Measurements from ENCODE around the gene GALR3.

GALR3 gene

DNA sequence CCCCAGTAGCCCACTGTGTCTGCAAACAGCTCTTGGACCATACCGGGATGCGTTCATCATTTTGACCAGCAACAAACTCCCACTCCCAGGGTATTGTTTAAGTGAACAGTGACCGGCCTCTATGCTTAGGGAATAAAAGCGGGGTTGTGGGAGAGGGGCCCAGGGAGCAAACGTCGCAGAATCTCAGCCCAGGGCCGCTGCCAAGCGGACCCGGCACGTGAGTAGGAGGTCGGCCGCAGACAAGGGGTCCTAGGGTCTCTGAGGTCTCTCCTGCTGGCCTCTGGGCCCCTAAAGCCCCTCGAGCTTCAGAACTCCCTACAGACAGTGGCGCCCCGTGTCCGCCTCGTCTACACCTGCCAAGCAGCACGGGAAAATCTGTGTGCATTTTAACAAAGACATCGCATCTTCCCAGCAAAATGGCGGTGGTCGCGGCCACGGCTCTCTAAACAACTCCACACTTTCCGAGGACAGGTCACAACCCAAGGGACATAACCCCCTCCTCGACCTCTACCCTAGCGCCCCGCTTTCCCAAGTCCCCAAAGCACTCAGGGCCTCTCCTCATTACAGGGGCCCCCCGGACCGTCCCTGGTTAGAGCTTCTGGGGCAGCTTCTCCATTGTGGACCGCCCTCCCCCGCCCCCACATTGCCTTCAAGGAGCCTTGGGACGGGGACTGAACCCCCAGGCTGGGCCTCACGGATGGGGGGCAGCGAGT lies 19.4 kb upstream of the GALR3 start:
- DNase-seq: no peak

GRCh38 chr22:37804352-37804880 lies 18.8 kb upstream of the GALR3 start:
- no peak for DNase-seq

- no peak for DNase-seq
Measured at GRCh38 chr22:37804881-37805809, 18.0 kb upstream of the GALR3 start.

DNA sequence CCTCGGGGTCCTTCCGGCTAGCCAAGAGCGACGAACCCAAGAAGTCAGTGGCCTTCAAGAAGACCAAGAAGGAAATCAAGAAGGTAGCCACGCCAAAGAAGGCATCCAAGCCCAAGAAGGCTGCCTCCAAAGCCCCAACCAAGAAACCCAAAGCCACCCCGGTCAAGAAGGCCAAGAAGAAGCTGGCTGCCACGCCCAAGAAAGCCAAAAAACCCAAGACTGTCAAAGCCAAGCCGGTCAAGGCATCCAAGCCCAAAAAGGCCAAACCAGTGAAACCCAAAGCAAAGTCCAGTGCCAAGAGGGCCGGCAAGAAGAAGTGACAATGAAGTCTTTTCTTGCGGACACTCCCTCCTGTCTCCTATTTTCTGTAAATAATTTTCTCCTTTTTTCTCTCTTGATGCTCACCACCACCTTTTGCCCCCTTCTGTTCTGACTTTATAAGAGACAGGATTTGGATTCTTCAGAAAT lies 17.3 kb upstream of the GALR3 start:
- no peak for DNase-seq

- no peak for DNase-seq
Measured at GRCh38 chr22:37806409-37807333, 16.5 kb upstream of the GALR3 start.

DNA sequence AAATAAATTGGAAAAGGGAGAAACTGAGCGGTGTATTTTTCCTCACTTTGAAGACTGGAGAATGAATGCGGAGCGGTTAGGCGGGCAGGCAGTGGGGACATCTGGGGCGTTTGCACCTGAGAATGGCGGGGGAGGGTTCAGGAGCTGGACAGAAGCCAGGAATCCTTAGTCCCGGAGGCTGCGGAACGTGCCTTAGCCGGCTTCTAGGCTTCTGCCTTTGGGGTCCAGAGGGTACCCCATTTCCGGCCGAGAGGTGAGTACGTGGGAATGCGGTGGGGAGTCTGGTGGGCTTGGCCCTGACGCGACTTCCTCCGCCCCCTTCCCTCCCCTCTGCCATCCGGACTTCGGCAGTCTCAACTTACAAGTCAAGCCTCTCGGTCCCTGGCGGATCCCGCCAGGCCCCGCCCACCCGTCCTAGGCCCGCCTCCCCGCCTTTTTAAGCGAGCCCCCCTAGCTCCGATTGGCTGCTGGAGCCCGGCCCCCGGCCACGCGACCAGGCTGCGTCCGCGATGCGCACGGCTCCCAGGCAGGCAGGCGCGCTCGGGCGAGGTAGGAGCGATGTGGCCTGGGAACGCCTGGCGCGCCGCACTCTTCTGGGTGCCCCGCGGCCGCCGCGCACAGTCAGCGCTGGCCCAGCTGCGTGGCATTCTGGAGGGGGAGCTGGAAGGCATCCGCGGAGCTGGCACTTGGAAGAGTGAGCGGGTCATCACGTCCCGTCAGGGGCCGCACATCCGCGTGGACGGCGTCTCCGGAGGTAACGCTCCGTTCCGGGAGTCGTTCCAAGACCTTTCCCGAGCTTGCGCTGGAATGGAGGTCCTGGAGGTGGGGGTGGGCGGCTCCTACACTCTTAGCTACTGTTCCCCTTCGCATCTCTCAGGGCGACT lies 15.5 kb upstream of the GALR3 start, which contains the start of gene GCAT:
Gene GCAT (plus strand): TSS at position 525 of the 884 bp plus-strand sequence. CDS start 34 bp downstream, at position 559.
- peak; percentile 59 for DNase-seq

- no peak for DNase-seq
Measured at GRCh38 chr22:37808294-37808657, 14.9 kb upstream of the GALR3 start.

GRCh38 chr22:37809672-37810333 lies 13.4 kb upstream of the GALR3 start:
- DNase-seq: no peak

DNA sequence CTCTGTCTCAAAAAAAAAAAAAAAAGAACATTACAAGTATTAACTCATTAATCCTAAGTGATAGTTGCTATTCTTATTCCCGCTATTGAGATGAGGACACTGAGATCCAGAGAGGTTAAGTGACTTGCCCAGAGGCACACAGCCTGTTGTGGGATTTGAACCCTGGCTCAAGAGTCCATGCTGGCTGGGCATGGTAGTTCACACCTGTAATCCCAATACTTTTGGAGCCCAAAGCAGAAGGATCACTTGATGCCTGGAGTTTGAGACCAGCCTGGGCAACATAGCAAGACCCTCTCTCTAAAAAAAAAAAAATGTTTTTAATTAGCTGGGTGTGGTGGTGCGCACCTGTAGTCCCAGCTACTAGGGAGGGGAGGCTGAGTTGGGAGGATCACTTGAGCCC lies 11.3 kb upstream of the GALR3 start:
- DNase-seq: no peak

DNA sequence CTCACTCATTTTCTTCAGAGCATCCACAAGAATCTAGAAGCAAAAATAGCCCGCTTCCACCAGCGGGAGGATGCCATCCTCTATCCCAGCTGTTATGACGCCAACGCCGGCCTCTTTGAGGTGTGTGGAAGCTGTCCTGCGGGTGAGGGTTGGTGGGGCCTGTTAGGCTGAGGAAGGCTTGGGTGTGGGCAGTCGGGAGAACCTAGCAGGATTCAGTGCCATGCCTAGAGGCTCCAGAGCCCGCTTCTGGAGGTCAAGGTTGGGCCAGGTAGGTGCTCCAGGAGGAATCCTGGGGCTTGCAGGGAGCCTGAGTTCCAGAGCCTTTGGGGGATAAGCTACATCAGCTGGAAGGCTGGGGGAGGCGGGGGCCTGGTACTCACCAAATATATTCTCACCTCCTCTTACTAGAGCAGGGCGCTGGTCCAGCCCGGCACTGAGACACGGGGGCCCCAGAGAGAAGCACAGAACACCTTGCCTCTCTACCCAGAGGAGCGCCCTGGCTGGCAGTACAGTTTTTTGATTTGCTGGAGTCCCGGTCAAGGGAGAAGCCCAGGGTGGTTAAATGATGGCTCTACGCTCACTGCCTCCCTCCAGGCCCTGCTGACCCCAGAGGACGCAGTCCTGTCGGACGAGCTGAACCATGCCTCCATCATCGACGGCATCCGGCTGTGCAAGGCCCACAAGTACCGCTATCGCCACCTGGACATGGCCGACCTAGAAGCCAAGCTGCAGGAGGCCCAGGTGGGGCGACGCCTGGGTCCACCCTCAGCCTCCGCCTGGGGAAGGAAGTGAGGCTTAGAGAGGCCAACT lies 10.1 kb upstream of the GALR3 start:
- no peak for DNase-seq

- no peak for DNase-seq
Measured at GRCh38 chr22:37815593-37815992, 7.6 kb upstream of the GALR3 start.

- DNase-seq: no peak
Measured at GRCh38 chr22:37816543-37817180, 6.5 kb upstream of the GALR3 start.

DNA sequence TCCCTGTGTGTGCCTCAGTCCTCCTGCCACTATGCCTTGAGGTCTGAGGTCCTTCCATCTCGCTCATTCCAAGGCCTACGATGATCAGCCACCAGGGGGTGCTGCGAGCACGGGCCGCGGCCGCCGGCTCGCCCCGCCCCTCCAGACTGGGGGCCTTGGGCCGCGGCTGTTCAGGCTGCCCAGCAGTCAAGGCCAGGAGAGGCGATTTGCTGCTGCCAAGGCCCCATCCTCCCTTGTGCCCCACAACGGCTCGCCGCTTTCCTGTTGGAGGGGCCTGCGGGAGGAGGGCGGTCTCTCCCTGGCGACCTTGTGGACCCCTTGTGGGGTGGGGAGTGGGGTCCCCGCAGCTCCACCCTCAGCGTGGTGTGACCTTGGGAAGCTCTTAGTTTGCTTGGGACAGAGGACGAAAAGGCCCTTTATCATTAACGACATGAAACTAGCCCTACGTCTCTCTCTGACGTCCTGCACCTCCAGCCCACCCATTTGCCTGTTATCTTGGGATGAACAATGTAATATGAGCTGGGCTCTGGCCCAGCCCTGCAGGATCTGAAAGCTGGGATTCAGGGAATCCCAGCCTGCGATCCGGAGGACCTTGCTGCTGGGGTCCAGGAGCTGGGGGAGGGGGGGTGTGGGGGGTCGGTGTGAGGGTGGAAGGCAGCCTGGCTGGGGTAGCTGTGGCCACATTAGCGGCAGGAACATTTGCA lies 5.3 kb upstream of the GALR3 start:
- DNase-seq: no peak

DNA sequence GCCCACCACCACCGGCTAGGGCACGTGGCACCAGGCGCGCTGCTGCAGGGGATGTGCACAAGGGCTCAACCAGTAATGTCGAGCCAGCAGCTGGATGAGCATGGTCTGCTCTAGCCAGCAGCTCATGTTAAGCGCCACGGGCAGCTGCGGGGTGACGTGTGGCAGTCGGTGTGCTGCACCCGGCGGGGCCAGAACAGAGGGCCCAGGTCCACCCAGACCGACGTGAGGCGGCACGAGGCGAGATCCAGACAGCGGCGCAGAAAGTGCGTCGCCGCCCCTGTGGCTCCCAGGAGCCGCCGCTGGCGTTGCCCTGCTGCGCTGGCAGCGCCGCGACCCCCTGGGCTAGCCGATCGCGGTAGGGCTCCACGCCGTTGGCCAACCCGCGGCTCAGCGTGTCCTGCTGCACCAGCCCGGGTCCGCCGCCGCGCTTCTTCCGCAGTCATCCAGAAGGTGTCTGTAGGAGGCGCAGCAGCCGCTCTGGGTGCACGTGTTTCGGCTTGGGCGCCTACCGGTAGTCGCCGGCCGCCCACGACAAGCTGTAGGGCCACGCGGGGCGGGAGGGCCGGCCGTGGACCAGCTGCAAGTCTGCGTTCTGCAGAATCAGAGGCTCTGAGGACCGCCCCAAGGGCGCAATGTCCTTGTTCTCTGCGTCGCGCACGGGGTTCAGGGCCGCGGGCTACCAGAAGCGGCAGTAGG lies 4.6 kb upstream of the GALR3 start:
- DNase-seq: no peak

DNA sequence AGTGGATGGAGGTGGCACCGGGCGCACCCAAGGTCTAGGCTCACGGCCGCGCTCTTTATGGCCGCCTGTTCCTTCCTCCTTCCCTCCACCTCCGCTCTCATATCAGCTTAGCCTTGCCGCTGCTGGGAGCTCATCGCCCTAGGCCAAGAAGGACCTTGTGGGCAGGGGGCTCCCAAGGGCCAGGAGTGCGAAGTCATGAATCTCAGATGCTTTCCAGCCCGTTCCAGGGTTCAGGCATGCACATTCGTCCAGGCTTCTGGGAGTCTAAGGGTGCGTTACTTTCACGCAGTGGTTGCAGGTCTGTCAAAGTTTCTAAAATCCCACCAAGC lies 4.1 kb upstream of the GALR3 start:
- DNase-seq: no peak

GRCh38 chr22:37820350-37820749 lies 2.8 kb upstream of the GALR3 start:
- no peak for DNase-seq

- no peak for DNase-seq
Measured at GRCh38 chr22:37822079-37822833, 926 bp upstream of the GALR3 start.
